Measurements from ENCODE around the gene TMEM106A.
"Not testable (repeated sequence)": the region's sequence is repeated elsewhere in the genome, so short reads cannot be mapped to it uniquely, and the experiment has no call there.

TMEM106A gene, protein sequence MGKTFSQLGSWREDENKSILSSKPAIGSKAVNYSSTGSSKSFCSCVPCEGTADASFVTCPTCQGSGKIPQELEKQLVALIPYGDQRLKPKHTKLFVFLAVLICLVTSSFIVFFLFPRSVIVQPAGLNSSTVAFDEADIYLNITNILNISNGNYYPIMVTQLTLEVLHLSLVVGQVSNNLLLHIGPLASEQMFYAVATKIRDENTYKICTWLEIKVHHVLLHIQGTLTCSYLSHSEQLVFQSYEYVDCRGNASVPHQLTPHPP

GRCh38 chr17:43211480-43212402 is at the start of gene TMEM106A:
Gene TMEM106A, plus strand, starts transcription at chr17:43211875. Its CDS starts 1,167 bp downstream, at chr17:43213042.
- ATAC-seq (peak; percentile 91), DNase-seq (peak; percentile 83)

- ATAC-seq, DNase-seq: not testable (repeated sequence)
Measured at GRCh38 chr17:43165971-43166370, 45.7 kb upstream of the TMEM106A start.

DNA sequence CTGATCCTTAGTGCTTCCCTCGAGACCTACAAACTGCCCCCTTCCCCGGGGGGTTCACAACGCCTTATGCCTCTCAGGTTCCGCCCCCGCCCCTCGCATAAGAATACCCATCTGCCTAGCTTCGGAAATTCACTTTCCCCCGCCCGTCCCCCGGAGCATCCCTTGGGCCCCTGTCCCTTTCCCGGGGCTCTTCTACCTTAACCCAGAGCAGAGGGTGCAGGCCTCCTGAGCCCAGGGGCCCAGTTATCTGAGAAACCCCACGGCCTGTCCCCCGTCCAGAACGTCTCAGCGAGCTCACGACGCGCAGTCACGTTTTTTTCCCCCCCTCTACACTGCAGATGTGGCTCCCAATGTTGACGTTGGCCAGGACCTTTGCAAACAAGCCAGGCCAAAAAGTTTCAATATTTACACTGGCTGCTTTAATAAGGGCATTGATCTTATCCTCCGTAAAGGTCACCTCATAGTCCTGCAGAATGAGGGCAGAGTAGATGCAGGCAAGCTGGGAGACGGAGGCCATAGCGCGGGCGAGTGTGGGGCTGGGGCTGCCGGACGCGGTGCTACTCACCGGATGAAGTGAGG is 42.0 kb upstream of the TMEM106A start:
- ATAC-seq (peak; percentile 17), DNase-seq (peak; percentile 41)

- peak; percentile 83 for DNase-seq
- peak; percentile 83 for ATAC-seq
Measured at GRCh38 chr17:43170140-43170765, 41.4 kb upstream of the TMEM106A start.

GRCh38 chr17:43170766-43171585 is 40.7 kb upstream of the TMEM106A start, which contains the start of gene NBR1:
Gene NBR1, plus strand, starts transcription at chr17:43171214. Its CDS starts 4,586 bp downstream, at chr17:43175800.
- ATAC-seq, result peak; percentile 88
- peak; percentile 91 for DNase-seq

DNA sequence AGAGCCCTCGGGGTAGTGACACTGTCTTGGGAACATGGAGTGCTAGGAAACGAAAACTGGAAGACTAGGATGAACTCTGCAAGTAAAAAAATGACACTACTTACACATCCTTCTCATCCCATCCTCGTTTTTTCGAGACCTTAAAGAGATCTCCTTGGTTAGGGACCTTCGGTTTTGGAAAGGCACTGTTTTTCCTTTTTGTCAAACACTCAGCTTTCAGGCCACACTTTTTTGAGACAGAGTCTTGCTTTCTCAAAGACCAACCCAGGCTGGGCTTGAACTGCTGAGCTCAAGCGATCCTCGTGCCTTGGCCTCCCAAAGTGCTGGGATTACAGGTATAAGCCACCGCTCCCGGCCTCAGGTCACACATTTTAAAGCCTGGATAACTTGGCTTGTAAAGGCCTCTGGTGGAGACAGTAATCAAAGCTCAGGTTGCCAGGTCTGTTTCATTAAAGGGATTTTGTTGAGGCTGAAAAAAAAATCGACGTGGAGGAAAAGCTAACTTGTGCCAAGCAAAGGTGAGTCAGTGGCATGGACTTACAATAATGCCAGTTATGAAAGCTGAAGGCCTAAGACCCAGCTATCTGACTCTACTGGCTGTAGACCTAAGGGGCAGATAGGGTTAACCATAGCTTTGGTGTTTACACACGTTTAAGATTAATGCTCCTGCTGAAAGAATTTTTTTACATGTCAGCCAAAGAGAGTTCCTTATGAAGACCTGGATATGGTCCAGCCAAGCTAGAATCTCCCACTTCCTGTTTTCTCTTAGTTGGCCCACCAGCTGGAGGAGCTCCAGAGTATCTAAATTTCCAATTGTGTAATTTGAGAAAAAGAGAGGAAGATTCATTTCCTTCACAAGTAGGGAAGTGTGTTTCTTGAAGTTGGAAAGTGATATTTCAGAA is 39.8 kb upstream of the TMEM106A start:
- ATAC-seq, result no peak
- DNase-seq, result peak; percentile 19

- DNase-seq (no peak), ATAC-seq (peak; percentile 34)
Measured at GRCh38 chr17:43175213-43176118, 36.2 kb upstream of the TMEM106A start.

GRCh38 chr17:43176119-43176570 is 35.5 kb upstream of the TMEM106A start:
- ATAC-seq, result no peak
- no peak for DNase-seq

DNA sequence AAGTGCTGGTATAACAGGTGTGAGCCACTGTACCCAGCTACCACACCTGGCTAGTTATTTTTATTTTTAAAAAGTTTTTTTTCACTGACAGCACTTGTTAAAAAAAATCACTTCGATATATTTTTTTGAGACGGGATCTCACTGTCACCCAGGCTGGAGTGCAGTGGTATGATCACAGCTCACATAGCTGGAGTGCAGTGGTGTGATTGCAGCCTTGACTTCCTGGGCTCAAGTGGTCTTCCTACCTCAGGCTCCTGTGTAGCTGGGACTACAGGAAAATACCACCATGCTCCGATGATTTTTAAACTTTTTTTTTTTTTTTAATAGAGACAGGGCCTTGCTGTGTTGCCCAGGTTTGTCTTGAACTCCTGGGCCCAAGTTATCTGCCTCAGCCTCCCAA is 27.8 kb upstream of the TMEM106A start:
- DNase-seq (no peak), ATAC-seq (no peak)

DNA sequence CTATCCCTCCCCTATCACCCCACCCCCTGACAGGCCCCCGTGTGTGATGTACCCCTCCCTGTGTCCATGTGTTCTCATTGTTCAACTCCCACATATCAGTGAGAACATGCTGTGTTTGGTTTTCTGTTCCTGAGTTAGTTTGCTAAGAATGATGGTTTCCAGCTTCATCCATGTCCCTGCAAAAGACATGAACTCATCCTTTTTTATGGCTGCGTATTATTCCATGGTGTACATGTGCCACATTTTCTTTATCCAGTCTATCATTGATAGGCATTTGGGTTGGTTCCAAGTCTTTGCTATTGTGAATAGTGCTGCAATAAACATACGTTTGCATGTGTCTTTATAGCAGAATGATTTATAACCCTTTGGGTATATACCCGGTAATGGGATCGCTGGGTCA is 25.0 kb upstream of the TMEM106A start:
- DNase-seq, ATAC-seq: not testable (repeated sequence)

DNA sequence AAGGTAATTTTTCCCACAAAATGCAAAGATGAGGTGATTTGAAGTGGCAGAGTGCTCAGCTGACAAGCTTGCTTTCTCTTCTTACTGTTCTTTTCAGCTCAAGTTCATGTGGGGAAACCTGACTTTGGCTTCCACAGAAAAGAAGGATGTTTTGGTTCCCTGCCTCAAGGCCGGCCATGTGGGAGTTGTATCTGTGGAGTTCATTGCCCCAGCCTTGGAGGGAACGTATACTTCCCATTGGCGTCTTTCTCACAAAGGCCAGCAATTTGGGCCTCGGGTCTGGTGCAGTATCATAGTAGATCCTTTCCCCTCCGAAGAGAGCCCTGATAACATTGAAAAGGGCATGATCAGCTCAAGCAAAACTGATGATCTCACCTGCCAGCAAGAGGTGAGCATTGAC is 18.4 kb upstream of the TMEM106A start:
- no peak for DNase-seq
- no peak for ATAC-seq

DNA sequence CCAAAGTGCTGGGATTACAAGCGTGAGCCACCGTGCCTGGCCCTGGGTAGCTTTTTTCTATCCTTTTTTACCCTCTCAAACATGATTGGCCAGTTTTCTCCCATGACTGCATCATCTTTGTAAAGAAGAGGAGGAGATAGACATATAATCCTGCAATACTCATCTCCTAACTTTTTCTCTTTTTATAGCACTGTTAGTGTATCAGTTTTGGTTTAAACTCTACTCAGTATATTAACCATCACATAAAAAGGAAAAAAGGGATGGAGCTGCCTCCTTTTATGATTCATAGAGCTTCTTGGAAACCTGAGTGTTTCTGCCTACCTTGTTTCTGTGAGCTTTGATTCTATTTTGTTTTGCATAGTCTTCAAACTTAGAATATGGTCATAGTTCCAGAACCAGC is 12.0 kb upstream of the TMEM106A start:
- DNase-seq, result no peak
- ATAC-seq, result no peak

DNA sequence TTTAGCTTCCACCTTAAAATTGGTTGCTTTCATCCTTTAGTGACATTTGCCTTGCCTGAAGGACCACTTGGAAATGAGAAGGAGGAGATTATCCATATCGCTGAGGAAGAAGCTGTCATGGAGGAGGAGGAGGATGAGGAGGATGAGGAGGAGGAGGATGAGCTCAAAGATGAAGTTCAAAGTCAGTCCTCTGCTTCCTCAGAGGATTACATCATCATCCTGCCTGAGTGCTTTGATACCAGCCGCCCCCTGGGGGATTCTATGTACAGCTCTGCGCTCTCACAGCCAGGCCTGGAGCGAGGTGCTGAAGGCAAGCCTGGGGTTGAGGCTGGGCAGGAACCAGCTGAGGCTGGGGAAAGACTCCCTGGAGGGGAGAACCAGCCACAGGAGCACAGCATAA is 11.5 kb upstream of the TMEM106A start:
- DNase-seq (no peak), ATAC-seq (no peak)

- not testable (repeated sequence) for DNase-seq, ATAC-seq
Measured at GRCh38 chr17:43203013-43203412, 8.7 kb upstream of the TMEM106A start.

DNA sequence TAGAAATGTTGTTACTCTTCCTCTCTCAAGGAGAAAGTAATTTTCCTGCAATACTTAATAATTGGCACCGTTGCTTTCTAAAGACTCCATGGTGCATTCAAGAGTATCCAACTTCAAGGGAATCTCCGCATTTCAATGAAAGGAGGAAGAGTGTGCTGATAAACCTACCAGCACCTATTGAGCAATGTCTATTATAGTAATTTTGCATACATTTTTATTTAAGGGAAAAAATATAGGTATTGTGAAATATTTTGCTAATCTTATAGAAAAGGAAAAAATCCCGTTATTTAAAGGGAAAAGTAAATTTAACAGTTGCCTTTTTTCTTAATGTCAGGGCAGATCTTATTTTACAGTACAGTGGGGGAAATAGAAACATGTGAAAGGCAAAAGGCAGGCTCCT is 1.1 kb upstream of the TMEM106A start:
- DNase-seq, result no peak
- no peak for ATAC-seq

DNA sequence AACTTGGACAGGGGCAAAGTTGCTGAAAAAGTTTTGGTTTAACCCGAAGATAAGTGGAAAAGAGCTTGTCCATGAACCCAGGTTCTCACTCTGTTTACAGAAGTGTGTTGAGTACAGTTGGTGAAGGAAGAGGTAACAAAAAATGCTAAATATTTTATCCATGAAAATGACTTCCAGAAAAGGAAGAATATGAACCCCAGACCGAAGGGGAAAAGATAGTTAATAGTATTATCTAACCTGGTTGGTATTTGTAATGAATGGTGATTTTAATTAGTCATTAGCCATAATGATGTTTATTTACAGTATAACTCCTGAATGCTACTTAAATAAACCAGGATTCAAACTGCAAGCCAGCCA is 574 bp upstream of the TMEM106A start:
- ATAC-seq (no peak), DNase-seq (no peak)

GRCh38 chr17:43212641-43213490 is 1.2 kb downstream of the TMEM106A start:
- DNase-seq (no peak), ATAC-seq (no peak)

- DNase-seq, result no peak
- no peak for ATAC-seq
Measured at GRCh38 chr17:43213545-43213944, 1.9 kb downstream of the TMEM106A start.
